Stomach smooth muscle (tissue), 2 donors: Measurements from ENCODE around the gene DNAJC10.

Experiments
- H3K27ac ChIP-seq: one replicate; pipeline ENCODE4 v1.7.0; 2013; ENCODE audit warnings: mild to moderate bottlenecking, low read length, inconsistent platforms
- H3K27me3 ChIP-seq, 2 donors: one replicate each; pipeline ENCODE4 v1.7.0; 2013; ENCODE audit warnings: low read length in 2 of 2; ENCODE audit not compliant: insufficient read depth in 2 of 2, control insufficient read depth in 1 of 2
- H3K36me3 ChIP-seq, 2 donors: one replicate each; pipeline ENCODE4 v1.7.0; 2013; ENCODE audit warnings: low read length in 2 of 2; ENCODE audit not compliant: control insufficient read depth in 2 of 2, insufficient read depth in 2 of 2
- H3K4me1 ChIP-seq: one replicate; pipeline ENCODE4 v1.7.0; 2013; ENCODE audit warnings: low read length; ENCODE audit not compliant: control insufficient read depth, insufficient read depth
- H3K4me3 ChIP-seq, 2 donors: one replicate each; pipeline ENCODE4 v1.7.0; 2013; ENCODE audit warnings: low read length in 2 of 2
- H3K9ac ChIP-seq, 2 donors: one replicate each; pipeline ENCODE4 v1.7.0; 2013; ENCODE audit warnings: low read length in 2 of 2, mild to moderate bottlenecking in 1 of 2
- H3K9me3 ChIP-seq, 2 donors: one replicate each; pipeline ENCODE4 v1.7.0; 2013; ENCODE audit warnings: low read length in 2 of 2; ENCODE audit not compliant: control insufficient read depth in 2 of 2
- donor health status: healthy.
- donor health status: Pancreatic carcinoma.

Gene DNAJC10

DNA sequence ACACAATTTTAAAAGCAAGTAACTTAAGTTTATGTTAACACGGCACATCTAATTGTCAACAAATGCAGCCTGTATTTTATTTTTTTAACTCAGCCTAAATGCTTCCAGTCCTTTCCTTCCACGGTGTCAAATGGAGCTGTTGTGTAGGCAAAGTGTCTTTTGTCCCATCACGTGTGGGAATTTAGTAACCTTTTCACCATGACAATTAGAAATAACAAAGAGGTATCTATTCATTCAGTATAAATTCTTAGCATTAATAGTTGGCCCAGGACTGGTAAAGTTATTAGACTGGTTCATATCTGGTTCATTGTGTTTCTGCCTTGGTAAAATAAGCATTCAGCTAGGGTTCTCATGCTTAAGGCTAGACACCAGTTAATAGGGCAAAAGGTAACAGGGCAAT is 102.4 kb downstream of the DNAJC10 start:
- Histone ChIP-seq H3K36me3 (no peaks in the 10 kb centered on the region), H3K9me3 (no peaks in the 10 kb centered on the region), H3K27ac (no peak overlapping the region), H3K4me1 (peaks cover 5% of the 10 kb centered on the region), H3K9ac (no peak overlapping the region), H3K4me3 (no peak overlapping the region), H3K27me3 (no peaks in the 10 kb centered on the region)

- Histone ChIP-seq H3K9me3 (no peaks in the 10 kb centered on the region), H3K4me1 (peaks cover 5% of the 10 kb centered on the region), H3K9ac (no peak overlapping the region), H3K27ac (no peak overlapping the region), H3K4me3 (no peak overlapping the region), H3K27me3 (no peaks in the 10 kb centered on the region), H3K36me3 (no peaks in the 10 kb centered on the region)
These were observed 102.9 kb downstream of the DNAJC10 start for GRCh38 chr2:182818925-182819324.

GRCh38 chr2:182819412-182819811 is 103.4 kb downstream of the DNAJC10 start:
- Histone ChIP-seq H3K9me3 (no peaks in the 10 kb centered on the region), H3K9ac (no peak overlapping the region), H3K36me3 (no peaks in the 10 kb centered on the region), H3K4me1 (peaks cover 5% of the 10 kb centered on the region), H3K27ac (no peak overlapping the region), H3K4me3 (no peak overlapping the region), H3K27me3 (no peaks in the 10 kb centered on the region)

DNA sequence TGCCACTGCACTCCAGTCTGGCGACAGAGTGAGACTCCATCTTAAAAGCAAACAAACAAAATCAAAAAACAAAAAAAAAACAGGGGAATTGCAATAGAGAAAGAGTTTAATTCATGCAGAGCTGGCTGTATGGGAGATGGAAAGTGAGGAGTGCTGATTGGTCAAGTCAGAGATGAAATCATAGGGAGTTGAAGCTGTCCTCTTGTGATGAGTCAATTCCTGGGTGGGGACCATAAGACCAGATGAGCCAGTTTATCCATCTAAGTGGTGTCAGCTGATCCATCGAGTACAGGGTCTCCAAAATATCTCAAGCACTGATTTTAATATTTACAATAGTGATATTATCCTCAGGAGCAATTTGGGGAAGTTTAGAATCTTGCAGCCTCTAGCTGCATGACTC is 105.1 kb downstream of the DNAJC10 start:
- H3K4me3 ChIP-seq: no peak overlapping the region
- H3K36me3 ChIP-seq: no peaks in the 10 kb centered on the region
- H3K4me1 ChIP-seq: peaks cover 11% of the 10 kb centered on the region
- H3K9ac ChIP-seq: no peak overlapping the region
- H3K27me3 ChIP-seq: no peaks in the 10 kb centered on the region
- no peaks in the 10 kb centered on the region for H3K9me3 ChIP-seq
- no peak overlapping the region for H3K27ac ChIP-seq

GRCh38 chr2:182822733-182823132 is 106.7 kb downstream of the DNAJC10 start:
- Histone ChIP-seq H3K9ac (no peak overlapping the region), H3K36me3 (no peaks in the 10 kb centered on the region), H3K9me3 (no peaks in the 10 kb centered on the region), H3K27me3 (no peaks in the 10 kb centered on the region), H3K4me1 (peaks cover 14% of the 10 kb centered on the region), H3K4me3 (no peak overlapping the region), H3K27ac (no peak overlapping the region)

- H3K4me1 ChIP-seq: peaks cover 9% of the 10 kb centered on the region
- no peaks in the 10 kb centered on the region for H3K9me3 ChIP-seq
- H3K4me3 ChIP-seq: no peak overlapping the region
- no peak overlapping the region for H3K9ac ChIP-seq
- H3K27me3 ChIP-seq: no peaks in the 10 kb centered on the region
- peak overlapping the region; percentile 37 for H3K27ac ChIP-seq
- no peaks in the 10 kb centered on the region for H3K36me3 ChIP-seq
These were observed 108.2 kb downstream of the DNAJC10 start for GRCh38 chr2:182824056-182824766.

- H3K9me3 ChIP-seq: no peaks in the 10 kb centered on the region
- H3K9ac ChIP-seq: no peak overlapping the region
- peak overlapping the region; percentile 37 for H3K27ac ChIP-seq
- H3K27me3 ChIP-seq: no peaks in the 10 kb centered on the region
- no peak overlapping the region for H3K4me3 ChIP-seq
- H3K4me1 ChIP-seq: peaks cover 9% of the 10 kb centered on the region
- no peaks in the 10 kb centered on the region for H3K36me3 ChIP-seq
These were observed 108.7 kb downstream of the DNAJC10 start for GRCh38 chr2:182824767-182825158.

DNA sequence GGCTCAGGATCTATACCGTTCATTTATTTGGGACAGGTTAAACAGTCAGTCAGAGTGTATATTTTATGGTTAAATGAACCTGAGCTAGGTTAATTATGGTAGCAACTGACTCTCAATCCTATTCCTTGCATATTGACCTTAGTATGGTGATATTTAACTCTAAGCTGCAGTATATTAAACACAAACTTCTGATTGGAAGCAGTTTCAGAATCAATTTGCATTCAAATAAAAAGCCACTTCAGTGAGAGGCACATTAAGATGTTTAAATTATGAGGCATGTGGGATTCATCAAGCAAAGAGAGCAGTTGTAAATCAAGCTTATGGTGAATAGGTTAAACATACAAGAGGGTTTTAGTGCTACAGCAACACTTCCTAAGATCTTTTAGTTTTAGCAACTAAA is 110.0 kb downstream of the DNAJC10 start:
- H3K4me3 ChIP-seq: peak overlapping the region in 1 of 2 donors; percentile 14
- no peaks in the 10 kb centered on the region for H3K36me3 ChIP-seq
- peaks cover 9% of the 10 kb centered on the region for H3K4me1 ChIP-seq
- no peaks in the 10 kb centered on the region for H3K27me3 ChIP-seq
- H3K27ac ChIP-seq: no peak overlapping the region
- H3K9me3 ChIP-seq: no peaks in the 10 kb centered on the region
- H3K9ac ChIP-seq: no peak overlapping the region

- Histone ChIP-seq H3K27me3 (no peaks in the 10 kb centered on the region), H3K27ac (peak overlapping the region; percentile 56), H3K4me1 (peaks cover 9% of the 10 kb centered on the region), H3K9me3 (no peaks in the 10 kb centered on the region), H3K36me3 (no peaks in the 10 kb centered on the region), H3K4me3 (no peak overlapping the region), H3K9ac (no peak overlapping the region)
These were observed 110.4 kb downstream of the DNAJC10 start for GRCh38 chr2:182826496-182826895.

GRCh38 chr2:182827182-182827879 is 111.3 kb downstream of the DNAJC10 start:
- Histone ChIP-seq H3K9ac (no peak overlapping the region), H3K9me3 (no peaks in the 10 kb centered on the region), H3K27ac (peak overlapping the region; percentile 56), H3K36me3 (no peaks in the 10 kb centered on the region), H3K4me1 (peaks cover 9% of the 10 kb centered on the region), H3K27me3 (no peaks in the 10 kb centered on the region), H3K4me3 (no peak overlapping the region)

DNA sequence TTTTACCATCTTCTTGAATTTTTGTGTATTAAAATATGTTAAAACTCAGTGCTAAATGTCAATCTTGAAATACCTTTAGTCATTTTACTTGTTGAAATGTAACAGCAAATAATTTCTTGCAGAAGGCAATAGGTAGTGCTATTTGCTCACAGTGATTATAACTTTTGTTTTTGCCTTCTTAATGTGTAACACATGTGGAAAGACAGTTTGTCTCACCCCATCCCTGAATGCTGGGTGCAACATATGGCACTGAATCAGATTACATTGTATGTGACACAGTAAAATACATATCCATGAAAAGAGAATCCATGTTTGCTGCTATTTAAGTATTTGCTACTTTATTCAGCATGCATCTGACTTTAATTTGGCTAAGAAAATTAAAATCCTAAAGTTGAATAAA is 115.0 kb downstream of the DNAJC10 start:
- peaks cover 3% of the 10 kb centered on the region for H3K4me1 ChIP-seq
- H3K27ac ChIP-seq: no peak overlapping the region
- no peaks in the 10 kb centered on the region for H3K9me3 ChIP-seq
- no peaks in the 10 kb centered on the region for H3K27me3 ChIP-seq
- H3K4me3 ChIP-seq: no peak overlapping the region
- no peak overlapping the region for H3K9ac ChIP-seq
- H3K36me3 ChIP-seq: no peaks in the 10 kb centered on the region
